Measurements from ENCODE around the gene JMJD6. TPM values are rescaled to one million over a fixed set of nuclear protein-coding genes. Genes with fewer than 3 reads are reported as not detected.
A peak's percentile ranks its signal among the peaks of the same experiment; 100 is the strongest.
"Not testable (repeated sequence)": the region's sequence is repeated elsewhere in the genome, so short reads cannot be mapped to it uniquely, and the experiment has no call there.

Gene JMJD6
- total RNA-seq, 1 donor from 2014 or later = 84.9 TPM

DNA sequence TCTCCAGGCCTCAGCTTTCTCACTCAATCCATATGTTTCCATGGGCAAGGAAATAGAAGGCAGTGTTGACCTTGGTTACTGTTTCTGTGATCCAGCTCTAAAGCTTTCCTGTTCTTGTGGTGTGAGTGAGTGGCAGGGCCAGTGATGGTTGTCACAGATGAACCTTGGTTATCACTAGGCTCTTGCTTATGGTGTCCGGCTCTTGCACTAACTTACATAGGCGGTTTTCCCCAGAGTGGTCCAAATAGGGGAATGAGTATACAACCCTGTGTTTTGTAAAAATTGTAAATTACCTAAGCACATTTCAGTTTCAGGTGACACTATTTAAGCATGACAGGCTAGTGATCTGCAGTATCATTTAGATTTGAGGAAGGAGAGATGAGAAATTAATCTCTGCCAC lies 18.3 kb upstream of the JMJD6 start:
- Mint-ChIP-seq H3K36me3 (ENCODE audit: low read depth) (peaks cover 53% of the 10 kb centered on the region), H3K4me3 (ENCODE audit: low read depth) (no peak overlapping the region)

DNA sequence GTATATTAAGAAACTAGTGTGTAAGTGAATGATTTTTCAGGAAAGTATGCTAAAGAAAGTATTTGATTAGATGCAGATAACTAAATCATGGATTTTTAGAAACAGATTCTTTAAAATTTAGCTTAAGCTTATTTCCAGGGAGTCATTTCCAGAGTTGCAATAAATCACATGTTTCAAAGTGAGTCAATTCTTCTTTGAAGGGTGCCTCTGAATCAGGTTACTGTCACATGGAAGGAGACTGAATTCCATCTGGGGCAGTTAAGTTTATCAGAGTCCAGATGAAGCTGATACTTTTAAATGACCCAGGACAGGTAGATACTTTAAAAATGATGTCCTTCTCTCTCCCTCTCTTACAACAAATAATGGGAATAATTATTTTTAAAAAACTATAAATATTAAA lies 16.6 kb upstream of the JMJD6 start:
- H3K4me3 Mint-ChIP-seq (ENCODE audit: low read depth) = no peak overlapping the region
- intact Hi-C loops (cut with micrococcal nuclease) = no loop called here
- H3K27ac Mint-ChIP-seq = no peak overlapping the region
- H3K4me1 Mint-ChIP-seq (ENCODE audit: low read depth) = peaks cover 19% of the 10 kb centered on the region
- no peak for DNase-seq (ENCODE audit: low spot score)
- H3K36me3 Mint-ChIP-seq (ENCODE audit: low read depth) = peaks cover 43% of the 10 kb centered on the region
- no peaks in the 10 kb centered on the region for H3K9me3 Mint-ChIP-seq
- H3K27me3 Mint-ChIP-seq (ENCODE audit: low read depth) = no peaks in the 10 kb centered on the region

More for the DNA sequence above, 18.3 kb upstream of the JMJD6 start:
- Mint-ChIP-seq H3K27me3 (ENCODE audit: low read depth) (no peaks in the 10 kb centered on the region), H3K4me1 (ENCODE audit: low read depth) (peaks cover 5% of the 10 kb centered on the region), H3K9me3 (no peaks in the 10 kb centered on the region), H3K27ac (no peak overlapping the region)
- DNase-seq (ENCODE audit: low spot score) = no peak
- intact Hi-C loops (cut with micrococcal nuclease) = no loop called here

DNA sequence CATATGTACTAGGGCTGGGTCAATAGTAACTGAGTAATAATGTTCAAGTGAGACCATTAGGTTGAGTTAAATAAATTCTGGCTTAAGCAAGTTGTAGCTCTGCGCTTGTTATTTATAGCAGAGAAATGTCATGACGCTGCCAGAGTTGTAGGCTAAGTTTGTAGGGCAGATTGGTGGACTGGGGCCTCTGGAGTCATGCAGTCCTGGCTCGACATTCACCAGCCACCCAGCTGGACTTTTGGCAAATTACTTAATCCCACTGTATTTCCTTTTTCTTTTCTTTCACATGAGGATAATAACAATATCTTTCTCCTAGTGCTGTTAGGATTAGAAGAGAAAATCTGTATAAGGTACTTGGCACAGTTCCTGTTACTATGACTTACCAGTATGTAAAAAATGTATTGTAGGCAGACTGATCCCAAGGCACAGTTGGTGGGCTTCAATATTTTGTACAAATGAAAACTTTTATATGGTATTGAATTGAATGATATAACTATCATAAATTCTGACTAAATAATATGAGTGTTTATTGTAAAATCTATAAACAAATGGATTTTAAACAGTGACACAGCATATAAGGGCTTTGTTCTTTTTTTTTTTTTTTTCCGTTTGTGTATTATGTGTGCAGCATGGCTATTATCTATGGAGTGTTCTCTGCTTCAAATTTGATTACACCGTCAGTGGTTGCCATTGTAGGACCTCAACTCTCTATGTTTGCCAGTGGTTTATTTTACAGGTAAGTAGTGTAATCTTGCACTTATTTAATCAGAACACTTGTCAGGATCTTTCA lies 14.1 kb upstream of the JMJD6 start:
- peaks cover 19% of the 10 kb centered on the region for H3K4me1 Mint-ChIP-seq (ENCODE audit: low read depth)
- no peaks in the 10 kb centered on the region for H3K27me3 Mint-ChIP-seq (ENCODE audit: low read depth)
- H3K4me3 Mint-ChIP-seq (ENCODE audit: low read depth) = no peak overlapping the region
- no peak for DNase-seq (ENCODE audit: low spot score)
- H3K27ac Mint-ChIP-seq = no peak overlapping the region
- intact Hi-C loops (cut with micrococcal nuclease) = no loop called here
- H3K9me3 Mint-ChIP-seq = no peaks in the 10 kb centered on the region
- peaks cover 41% of the 10 kb centered on the region for H3K36me3 Mint-ChIP-seq (ENCODE audit: low read depth)

DNA sequence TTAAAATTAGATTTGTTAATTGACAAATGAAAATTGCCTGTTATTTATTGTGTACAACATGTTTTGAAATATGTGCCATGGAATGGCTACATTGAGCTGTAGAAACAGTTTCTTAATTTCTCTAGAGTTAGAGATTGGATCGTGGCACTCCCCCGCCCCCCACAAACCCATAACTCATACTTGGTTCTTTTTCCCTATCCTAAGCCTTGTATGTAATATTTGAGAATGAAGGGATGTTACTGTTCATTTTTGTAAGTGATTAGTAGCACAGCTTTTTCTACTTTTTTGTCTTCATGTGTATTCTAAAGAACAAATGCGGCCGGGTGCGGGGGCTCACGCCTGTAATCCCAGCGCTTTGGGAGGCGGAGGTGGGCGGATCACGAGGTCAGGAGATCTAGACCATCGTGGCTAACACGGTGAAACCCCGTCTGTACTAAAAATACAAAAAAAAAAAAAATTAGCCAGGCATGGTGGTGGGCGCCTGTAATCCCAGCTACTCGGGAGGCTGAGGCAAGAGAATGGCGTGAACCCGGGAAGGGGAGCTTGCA lies 13.2 kb upstream of the JMJD6 start:
- peaks cover 41% of the 10 kb centered on the region for H3K36me3 Mint-ChIP-seq (ENCODE audit: low read depth)
- not testable (repeated sequence) for H3K4me3 Mint-ChIP-seq (ENCODE audit: low read depth); H3K9me3 Mint-ChIP-seq; H3K27ac Mint-ChIP-seq; DNase-seq (ENCODE audit: low spot score); H3K27me3 Mint-ChIP-seq (ENCODE audit: low read depth)
- H3K4me1 Mint-ChIP-seq (ENCODE audit: low read depth) = peaks cover 19% of the 10 kb centered on the region
- intact Hi-C loops (cut with micrococcal nuclease) = loop anchor here (2.0 to 10.0 kb wide), 4 partner anchors 13 to 1385 kb away; partner anchors contain the start of gene TMC6

DNA sequence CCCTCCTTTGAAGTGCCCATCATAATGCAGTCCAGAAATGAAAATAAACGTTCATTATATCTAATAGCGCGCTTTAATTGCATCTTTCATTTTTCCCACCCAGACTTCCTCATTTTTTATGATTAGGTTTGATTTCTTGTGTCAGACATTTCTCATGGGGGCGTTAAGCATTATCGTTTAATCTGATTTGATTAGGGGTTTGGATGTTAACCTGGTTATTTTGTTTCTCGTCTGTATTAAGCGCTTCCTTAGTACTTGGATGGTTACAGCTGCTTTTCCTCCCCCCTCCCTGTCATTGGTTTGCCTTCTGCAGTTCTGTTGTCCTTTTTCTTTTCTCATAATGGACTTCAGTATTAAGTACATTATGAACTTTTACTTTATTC lies 12.1 kb upstream of the JMJD6 start:
- Mint-ChIP-seq H3K36me3 (ENCODE audit: low read depth) (peaks cover 43% of the 10 kb centered on the region), H3K9me3 (no peaks in the 10 kb centered on the region), H3K4me1 (ENCODE audit: low read depth) (peaks cover 29% of the 10 kb centered on the region), H3K4me3 (ENCODE audit: low read depth) (peak overlapping the region; percentile 88), H3K27me3 (ENCODE audit: low read depth) (no peaks in the 10 kb centered on the region), H3K27ac (peak overlapping the region; percentile 97)
- intact Hi-C loops (cut with micrococcal nuclease) = loop anchor here (2.0 to 10.0 kb wide), 4 partner anchors 14 to 1386 kb away; partner anchors contain the start of gene TMC6
- no peak for DNase-seq (ENCODE audit: low spot score)

DNA sequence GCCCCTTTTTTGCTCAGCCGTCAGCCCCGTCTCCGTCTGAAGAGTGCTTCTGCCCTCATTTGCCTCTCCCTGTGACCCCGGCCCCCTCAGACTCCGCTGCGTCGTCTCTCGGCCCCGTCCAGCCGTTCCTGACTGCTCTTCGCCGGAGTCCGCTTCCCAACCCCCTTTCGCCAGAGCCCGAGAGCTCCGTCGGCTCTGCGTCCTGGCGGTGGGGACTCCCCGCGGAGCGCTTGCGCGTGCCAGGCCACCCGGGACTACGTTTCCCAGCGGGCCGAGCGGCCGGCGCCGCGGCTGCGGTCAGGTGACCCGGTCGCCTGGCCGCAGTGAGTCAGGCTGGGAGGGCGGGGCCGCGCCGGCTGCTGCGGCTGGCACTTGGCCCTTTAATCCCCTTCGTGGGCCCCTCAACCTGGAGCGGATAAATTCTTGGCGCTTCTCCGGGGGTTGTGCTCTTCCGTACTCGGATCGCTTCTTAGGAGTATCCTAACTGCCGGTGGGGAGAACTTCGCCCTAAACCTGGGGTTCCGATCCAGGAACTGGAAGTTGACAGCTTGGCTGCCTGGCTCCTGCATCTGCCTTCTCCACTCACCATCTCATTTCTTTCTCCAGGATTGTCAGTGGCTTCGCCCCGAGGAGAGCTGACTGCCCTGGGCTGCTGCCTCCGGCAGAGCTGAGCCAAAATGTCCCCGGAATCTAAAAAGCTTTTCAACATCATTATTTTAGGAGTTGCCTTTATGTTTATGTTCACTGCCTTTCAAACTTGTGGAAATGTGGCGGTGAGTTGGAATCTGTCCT lies 11.5 kb upstream of the JMJD6 start, which contains the start of gene MFSD11:
MFSD11 (plus strand) TSS at position 444 of the 792 bp plus-strand sequence; CDS start at position 678, 234 bp downstream.
- intact Hi-C loops (cut with micrococcal nuclease) = loop anchor here (1.0 to 10.0 kb wide), 6 partner anchors 12 to 1387 kb away; partner anchors contain the start of genes JMJD6, METTL23, SEC14L1 and TMC6
- H3K4me1 Mint-ChIP-seq (ENCODE audit: low read depth) = peaks cover 34% of the 10 kb centered on the region
- DNase-seq (ENCODE audit: low spot score) = peak; percentile 92
- H3K27ac Mint-ChIP-seq = peak within 1 kb of the TSS; percentile 97
- no peaks in the 10 kb centered on the region for H3K27me3 Mint-ChIP-seq (ENCODE audit: low read depth)
- H3K9me3 Mint-ChIP-seq = no peaks in the 10 kb centered on the region
- H3K4me3 Mint-ChIP-seq (ENCODE audit: low read depth) = peak within 1 kb of the TSS; percentile 88
- peaks cover 46% of the 10 kb centered on the region for H3K36me3 Mint-ChIP-seq (ENCODE audit: low read depth)

DNA sequence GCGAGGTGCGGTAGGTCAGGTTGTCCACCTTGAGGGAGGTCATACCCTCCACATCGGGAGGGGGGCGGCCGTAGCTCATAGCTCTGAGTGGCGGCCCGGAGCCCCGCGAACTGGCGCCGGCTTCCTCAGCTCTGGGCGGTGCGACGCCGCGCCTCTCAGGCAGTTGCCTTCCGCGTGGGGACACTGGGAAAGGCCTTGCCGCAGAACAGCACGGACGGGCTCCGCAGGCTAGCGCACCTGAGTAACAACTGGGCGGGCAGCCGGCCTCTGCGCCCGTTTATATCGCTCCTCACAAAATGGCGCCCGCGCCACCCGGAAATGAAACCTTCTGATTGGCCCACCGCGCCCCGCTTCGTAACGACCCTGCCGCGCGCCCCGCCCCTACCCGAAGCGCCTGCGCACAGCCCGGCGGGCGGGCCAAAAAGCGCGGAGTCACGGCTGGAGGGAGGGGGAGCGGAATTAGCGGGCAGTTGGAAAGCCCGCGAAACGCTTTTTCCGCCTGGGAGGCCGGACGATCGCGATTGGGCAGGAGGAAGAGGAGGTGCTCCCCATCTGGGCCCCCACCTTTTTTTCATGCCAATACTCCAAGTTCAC lies 10.8 kb upstream of the JMJD6 start, which contains the start of gene SRSF2:
SRSF2 (minus strand) TSS at position 250 of the 594 bp plus-strand sequence; CDS start at position 79, 171 bp downstream.
- peak within 1 kb of the TSS; percentile 97 for H3K4me3 Mint-ChIP-seq (ENCODE audit: low read depth)
- H3K27me3 Mint-ChIP-seq (ENCODE audit: low read depth) = no peaks in the 10 kb centered on the region
- intact Hi-C loops (cut with micrococcal nuclease) = loop anchor here (1.0 to 10.0 kb wide), 5 partner anchors 11 to 1388 kb away; partner anchors contain the start of genes JMJD6, METTL23, SEC14L1 and TMC6
- H3K4me1 Mint-ChIP-seq (ENCODE audit: low read depth) = peaks cover 34% of the 10 kb centered on the region
- H3K9me3 Mint-ChIP-seq = no peaks in the 10 kb centered on the region
- H3K27ac Mint-ChIP-seq = peak within 1 kb of the TSS; percentile 97
- peaks cover 51% of the 10 kb centered on the region for H3K36me3 Mint-ChIP-seq (ENCODE audit: low read depth)
- DNase-seq (ENCODE audit: low spot score) = peak; percentile 100

DNA sequence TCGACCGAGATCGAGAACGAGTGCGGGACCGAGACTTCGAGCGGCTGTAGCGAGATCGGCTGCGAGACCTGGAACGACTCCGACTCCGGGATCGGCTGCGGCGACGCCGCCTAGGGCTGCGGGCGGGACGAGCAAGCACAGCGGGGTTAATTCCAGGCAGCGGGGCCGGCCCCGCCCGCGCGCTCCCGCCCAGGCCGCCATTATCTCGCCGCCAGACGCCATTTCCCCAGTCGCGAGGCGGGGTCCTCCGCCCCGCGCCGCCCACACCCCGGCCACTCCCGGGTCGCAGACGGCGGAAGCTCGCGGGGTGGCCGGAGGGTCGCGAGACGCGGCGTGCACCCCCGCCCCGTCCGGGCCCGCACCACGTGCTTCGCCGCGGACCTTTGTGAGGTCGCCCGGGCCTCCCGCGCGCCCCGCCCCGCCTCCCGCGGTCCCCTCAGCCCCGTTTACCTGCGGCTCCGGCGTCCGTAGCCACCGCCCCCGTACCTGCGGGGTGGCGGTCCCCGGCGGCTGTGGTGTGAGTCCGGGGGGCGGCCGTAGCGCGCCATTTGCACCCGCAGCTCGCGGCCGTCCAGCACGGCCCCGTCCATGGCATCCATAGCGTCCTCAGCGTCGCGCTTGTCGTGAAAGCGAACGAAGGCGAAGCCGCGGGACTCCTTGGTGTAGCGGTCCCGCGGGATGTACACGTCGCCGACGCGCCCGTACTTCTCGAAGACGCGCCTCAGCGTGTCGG lies 10.1 kb upstream of the JMJD6 start:
- peaks cover 53% of the 10 kb centered on the region for H3K36me3 Mint-ChIP-seq (ENCODE audit: low read depth)
- intact Hi-C loops (cut with micrococcal nuclease) = loop anchor here (1.0 to 10.0 kb wide), 5 partner anchors 10 to 1388 kb away; partner anchors contain the start of genes JMJD6, METTL23, SEC14L1 and TMC6

DNA sequence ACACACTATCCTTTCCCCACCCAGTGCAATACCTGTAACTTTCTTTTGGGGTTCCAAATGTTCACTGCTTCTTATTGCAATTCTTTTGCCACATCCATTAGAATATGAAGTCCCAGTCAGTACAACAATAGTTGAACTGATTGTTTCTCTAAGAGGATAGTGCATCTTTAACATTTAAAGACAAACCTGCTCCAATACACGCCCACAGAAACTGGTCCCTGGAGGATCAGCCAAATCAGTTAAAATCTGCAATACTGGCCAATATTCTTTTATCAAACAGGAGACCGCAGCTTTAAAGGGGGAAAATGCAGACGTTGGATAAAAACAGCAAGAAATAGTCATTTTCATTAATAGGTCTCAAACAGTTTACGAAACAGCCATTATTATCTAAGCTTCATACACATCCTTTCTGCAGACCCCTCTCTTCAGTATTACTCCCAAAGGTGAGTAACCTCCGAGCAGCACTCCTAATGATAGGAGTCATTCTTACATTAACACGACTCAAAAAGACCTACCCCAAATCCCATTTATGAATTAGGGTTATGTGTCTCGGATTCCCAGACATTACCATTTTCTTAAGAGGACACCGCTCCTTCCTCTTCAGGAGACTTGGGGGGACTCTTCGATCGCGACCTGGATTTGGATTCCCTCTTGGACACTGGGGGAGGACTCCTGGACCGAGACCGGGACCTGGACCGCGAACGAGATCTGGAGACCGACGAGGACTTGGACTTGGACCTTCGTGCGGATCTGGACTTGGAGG lies 9.4 kb upstream of the JMJD6 start:
- Mint-ChIP-seq H3K9me3 (no peaks in the 10 kb centered on the region), H3K4me3 (ENCODE audit: low read depth) (peak overlapping the region; percentile 97), H3K27me3 (ENCODE audit: low read depth) (no peaks in the 10 kb centered on the region), H3K27ac (peak overlapping the region; percentile 90), H3K4me1 (ENCODE audit: low read depth) (peaks cover 37% of the 10 kb centered on the region), H3K36me3 (ENCODE audit: low read depth) (peaks cover 56% of the 10 kb centered on the region)
- DNase-seq (ENCODE audit: low spot score) = no peak
- intact Hi-C loops (cut with micrococcal nuclease) = loop anchor here (2.0 to 10.0 kb wide), 4 partner anchors 352 to 1389 kb away; partner anchors contain the start of genes SEC14L1 and TMC6

More for the DNA sequence above, 10.1 kb upstream of the JMJD6 start:
- Mint-ChIP-seq H3K27ac (peak overlapping the region; percentile 90), H3K27me3 (ENCODE audit: low read depth) (no peaks in the 10 kb centered on the region), H3K4me3 (ENCODE audit: low read depth) (peak overlapping the region; percentile 97), H3K9me3 (no peaks in the 10 kb centered on the region), H3K4me1 (ENCODE audit: low read depth) (peaks cover 37% of the 10 kb centered on the region)
- DNase-seq (ENCODE audit: low spot score) = peak; percentile 58

DNA sequence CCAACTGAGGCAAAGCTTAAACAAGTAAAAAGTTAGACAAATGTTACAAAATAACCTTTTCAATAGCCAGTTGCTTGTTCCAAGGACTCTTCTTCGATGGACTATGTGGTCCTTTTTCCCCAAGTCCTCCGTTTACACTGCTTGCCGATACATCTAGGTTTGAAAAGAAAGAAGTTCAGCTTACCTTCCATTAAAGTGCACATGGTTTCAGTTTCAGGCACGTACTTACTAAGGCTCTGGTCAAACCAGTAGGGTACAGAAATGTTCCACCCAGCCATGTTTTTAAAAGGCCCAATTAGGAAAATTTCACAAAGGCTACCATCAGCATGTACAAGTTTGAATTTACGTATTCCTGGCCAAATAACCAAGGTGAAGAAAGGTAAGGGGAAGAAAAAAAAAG lies 8.6 kb upstream of the JMJD6 start:
- peak overlapping the region; percentile 88 for H3K27ac Mint-ChIP-seq
- peaks cover 63% of the 10 kb centered on the region for H3K36me3 Mint-ChIP-seq (ENCODE audit: low read depth)
- peaks cover 37% of the 10 kb centered on the region for H3K4me1 Mint-ChIP-seq (ENCODE audit: low read depth)
- H3K27me3 Mint-ChIP-seq (ENCODE audit: low read depth) = no peaks in the 10 kb centered on the region
- no peaks in the 10 kb centered on the region for H3K9me3 Mint-ChIP-seq
- intact Hi-C loops (cut with micrococcal nuclease) = loop anchor here (5.0 to 10.0 kb wide), 3 partner anchors 352 to 1390 kb away; partner anchors contain the start of gene TMC6
- H3K4me3 Mint-ChIP-seq (ENCODE audit: low read depth) = peak overlapping the region; percentile 97
- DNase-seq (ENCODE audit: low spot score) = no peak
